NCI-H187 (cell line): ENCODE measurements around the gene OR10K1.
"Not testable (repeated sequence)": the region's sequence is repeated elsewhere in the genome, so short reads cannot be mapped to it uniquely, and the experiment has no call there.

ENCODE experiments used
- DNase-seq, 2 experiments: peaks; one replicate each; lab custom pipeline; 2025; lab: John Stamatoyannopoulos, UW

OR10K1 gene

DNA sequence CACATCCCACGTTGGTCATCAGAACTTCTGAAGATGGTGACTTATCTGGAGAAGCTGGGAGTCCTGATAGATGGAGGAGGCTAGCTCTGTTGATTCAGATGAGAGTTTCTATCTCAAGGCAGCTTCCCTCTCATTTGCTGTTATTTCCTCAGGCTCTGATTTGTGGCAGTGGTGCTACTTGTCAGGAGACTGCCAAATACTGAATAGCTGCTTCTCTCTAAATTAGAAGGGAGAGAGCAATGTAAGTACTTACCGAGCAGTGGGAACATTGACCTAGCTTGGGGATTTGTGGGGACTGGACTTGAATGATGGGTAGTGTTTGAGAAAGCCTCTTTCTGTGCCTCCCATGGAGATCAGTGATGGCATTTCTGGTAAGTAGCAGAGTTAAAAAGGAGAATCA lies at the start of gene OR10K1:
Gene OR10K1, plus strand, starts transcription at position 301 of the 400 bp plus-strand sequence. CDS start 3,728 bp downstream, outside the sequence.
- no peak for DNase-seq

DNA sequence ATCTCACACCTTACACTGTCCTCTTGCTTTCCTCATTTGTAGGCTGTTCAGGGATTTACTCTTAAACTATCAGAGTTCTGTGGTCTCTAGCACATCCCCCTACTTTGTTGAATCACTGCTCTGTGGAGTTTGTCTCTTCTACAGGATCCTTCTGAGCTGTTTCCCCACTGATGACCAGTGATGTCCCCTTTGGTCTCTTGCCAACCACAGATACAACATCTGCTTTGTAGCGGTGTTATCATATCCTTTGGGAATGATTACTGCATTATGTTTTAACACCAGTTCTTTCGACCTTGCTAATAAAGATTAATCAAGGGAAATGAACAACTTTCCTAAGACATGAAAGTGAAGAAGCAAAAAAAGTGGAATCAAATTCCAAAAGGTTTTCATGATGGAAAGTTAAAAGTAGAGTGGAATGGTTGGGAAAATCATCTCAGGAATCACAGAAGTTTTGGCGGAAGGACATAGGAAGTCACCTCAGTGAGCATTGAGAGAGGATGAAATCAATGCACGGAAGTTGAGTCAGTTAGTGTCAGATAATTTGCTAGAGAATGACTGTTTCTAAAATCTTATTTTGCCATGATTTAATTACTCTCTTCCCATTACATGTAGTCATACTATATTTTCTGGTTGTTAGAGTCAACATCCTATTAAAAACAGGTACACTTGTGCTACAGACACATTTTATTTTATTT lies 46.8 kb upstream of the OR10K1 start:
- DNase-seq = no peak

DNA sequence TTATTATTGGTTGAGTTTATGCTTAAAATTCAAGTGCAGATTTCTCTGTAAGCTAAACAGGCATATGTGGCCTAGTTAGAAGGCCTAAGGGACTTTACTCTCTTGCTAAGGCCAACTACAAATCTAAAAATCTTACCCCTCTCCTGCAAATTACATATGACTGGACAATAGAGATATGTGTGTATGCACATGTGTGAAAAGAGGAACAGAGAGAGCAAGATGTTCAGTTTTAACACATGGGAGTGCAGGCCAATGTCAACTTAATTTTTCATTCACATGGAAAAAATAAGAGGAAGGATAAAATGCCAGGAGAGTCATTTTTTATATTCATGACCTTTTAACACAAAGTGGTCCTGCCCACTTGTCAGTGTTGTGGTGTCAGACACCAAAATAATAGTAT lies 44.0 kb upstream of the OR10K1 start:
- no peak for DNase-seq

DNA sequence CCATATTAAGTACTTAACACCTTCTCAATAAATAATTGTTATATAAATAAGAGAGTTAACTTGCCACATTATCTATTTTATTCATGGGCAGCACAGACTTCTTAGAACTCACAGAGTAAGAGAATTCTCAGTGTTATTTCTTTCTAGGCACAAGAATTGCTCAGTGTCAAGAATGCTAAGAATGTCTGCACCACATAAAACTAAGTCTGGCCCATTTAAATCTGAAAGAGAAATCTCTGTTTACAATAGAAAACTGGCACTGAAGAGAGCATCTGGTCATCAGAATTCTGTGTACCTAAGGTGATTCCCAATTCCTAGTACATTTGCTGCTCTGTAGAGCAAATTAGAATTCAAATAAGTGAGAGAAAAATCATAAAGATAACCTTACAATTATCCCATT lies 39.4 kb upstream of the OR10K1 start:
- DNase-seq = no peak

DNA sequence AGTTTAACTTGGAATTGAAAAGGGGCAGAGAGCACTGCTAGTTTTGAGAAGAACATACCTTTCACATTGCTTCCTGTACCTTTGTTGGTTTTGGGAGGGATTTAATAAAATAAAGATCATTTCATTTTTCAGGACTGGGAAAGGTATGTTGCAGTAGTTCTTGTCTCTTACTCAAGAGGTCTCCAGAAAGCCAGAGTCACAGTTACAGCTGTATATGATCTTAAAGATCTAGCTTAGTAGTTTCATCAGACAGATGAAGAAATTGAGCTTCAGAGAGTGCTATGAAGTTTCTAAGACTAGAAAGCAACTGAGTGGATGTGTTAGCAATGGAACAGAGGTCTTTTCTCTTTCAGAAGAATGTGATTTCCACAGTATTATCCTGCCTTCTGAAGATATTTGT lies 36.6 kb upstream of the OR10K1 start:
- no peak for DNase-seq

DNA sequence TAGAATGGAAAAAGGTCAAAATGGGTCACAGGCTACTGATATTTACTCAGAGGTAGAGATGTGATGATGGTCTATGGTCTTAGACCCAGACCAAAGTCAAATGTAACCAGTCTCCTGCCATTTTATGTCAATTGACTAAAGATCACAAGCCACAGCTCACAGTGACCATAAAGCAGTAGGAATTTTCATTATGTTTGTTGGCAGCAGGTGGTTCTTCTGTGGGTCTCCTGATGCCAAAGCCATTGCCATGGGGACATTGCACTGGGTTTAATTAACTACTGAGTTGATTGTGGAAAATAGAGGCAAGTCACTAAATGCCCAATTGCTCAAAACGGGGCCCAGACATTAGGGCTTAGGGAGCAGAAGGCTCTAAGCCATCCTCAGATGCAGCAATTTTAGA lies 35.5 kb upstream of the OR10K1 start, which contains the start of gene OR10K2:
Gene OR10K2, minus strand, starts transcription at position 101 of the 400 bp plus-strand sequence. CDS start 5,371 bp downstream, outside the sequence.
- no peak for DNase-seq

GRCh38 chr1:158430163-158430562 lies 31.5 kb upstream of the OR10K1 start:
- not testable (repeated sequence) for DNase-seq

DNA sequence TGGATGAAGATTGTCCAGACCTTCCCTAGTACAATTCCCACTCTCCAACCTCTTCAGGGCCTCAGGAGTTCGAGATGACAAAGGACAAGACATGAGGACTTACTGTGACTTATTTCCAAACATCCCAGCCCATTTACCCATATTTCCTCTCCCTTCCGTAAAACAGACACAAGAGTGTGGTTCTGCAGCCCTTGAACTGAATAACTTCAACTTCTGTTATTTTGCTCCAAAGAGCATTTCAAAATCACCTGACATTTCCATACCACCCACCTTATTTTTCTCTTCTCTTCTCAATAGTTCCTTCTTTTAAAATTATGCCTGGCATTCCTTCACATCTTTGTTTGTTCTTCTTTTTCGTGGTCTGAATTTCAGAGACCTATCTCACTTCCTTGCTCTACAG lies 26.9 kb upstream of the OR10K1 start:
- no peak for DNase-seq

DNA sequence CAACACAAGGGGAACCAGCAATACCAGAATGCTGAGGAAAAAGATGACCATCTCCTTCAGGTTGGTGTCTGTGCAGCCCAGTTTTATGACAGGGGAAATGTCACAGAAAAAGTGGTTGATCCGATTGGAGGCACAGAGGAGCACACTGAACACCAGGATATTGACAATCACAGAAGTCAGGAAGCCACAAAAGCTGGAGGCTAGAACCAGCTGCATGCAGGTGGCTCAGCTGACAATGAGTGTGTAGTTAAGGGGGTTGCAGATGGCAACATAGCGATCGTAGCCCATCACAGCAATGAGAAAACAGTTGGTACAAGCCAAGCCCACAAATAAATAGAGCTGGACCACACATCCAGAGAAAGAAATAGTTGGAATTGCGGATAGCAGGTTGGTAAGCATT lies 16.3 kb upstream of the OR10K1 start:
- DNase-seq = no peak

GRCh38 chr1:158454537-158454936 lies 7.1 kb upstream of the OR10K1 start:
- no peak for DNase-seq

GRCh38 chr1:158457246-158457645 lies 4.4 kb upstream of the OR10K1 start:
- DNase-seq = no peak

GRCh38 chr1:158458263-158458662 lies 3.4 kb upstream of the OR10K1 start:
- no peak for DNase-seq

GRCh38 chr1:158471920-158472319 lies 10.3 kb downstream of the OR10K1 start, which contains the start of gene OR10R2:
Gene OR10R2, plus strand, starts transcription at chr1:158472220. Its CDS starts 106 bp downstream, at chr1:158472326.
- no peak for DNase-seq

- no peak for DNase-seq
Observed at GRCh38 chr1:158485455-158485854, 23.8 kb downstream of the OR10K1 start.

GRCh38 chr1:158491316-158491715 lies 29.7 kb downstream of the OR10K1 start:
- no peak for DNase-seq

DNA sequence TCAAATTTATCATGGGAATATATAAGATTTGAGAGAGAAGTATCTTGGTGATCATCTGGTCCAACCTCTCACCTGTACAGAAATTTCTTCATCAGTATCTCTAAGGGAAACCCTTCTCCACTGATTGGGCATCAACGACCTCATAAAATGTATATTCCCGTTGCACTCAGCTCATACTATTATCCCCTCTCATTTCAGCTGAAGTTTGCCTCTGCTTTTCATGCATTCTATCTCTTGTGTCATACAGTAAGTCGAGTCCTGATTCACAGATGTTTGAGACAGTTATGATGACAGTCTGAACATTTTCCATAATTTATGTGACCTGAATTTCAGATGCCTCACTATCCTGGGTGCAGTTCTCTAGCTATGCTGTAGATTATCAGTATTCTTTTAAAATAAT lies 31.4 kb downstream of the OR10K1 start:
- no peak for DNase-seq

GRCh38 chr1:158494796-158495195 lies 33.2 kb downstream of the OR10K1 start:
- no peak for DNase-seq

- no peak for DNase-seq
Observed at GRCh38 chr1:158496374-158496773, 34.7 kb downstream of the OR10K1 start.

- DNase-seq = no peak
Observed at GRCh38 chr1:158506369-158506987, 44.8 kb downstream of the OR10K1 start.

- no peak for DNase-seq
Observed at GRCh38 chr1:158507511-158507910, 45.9 kb downstream of the OR10K1 start.

DNA sequence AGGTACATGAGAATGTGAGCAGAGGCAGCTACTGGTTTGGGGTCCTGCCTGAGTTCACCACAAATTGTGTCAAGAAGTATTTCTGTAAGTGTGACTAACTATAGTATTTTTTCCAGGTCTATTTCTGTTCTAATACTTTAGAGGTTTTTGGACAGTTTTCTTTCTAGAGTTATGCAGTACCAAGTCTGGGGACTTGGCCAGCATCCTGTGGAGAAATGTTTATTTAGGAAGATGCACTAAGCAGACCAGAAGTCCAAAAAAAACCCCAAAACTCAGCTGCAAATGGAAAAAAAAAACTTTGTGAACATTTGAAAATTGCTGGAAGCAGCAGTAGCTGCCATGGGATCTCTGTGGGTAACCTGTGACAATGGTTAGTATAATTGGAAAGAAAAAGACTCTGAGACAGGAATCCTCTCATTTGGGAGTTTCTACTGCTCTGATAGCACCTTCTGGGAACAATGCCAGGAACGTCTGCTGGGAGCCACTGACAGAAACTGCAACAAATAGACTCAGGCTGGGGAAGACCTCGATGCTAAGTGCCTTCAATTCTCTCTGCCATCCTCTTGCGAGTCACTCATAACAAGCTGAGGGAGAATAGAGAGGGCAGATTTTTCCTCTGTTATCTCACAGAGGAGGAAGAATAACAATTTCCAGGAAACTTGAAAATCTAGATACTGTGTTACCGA lies 48.0 kb downstream of the OR10K1 start:
- DNase-seq = no peak

- no peak for DNase-seq
Observed at GRCh38 chr1:158516966-158517365, 55.3 kb downstream of the OR10K1 start.
